Measurements from ENCODE around the gene ARHGEF2.
A peak's percentile ranks its signal among the peaks of the same experiment; 100 is the strongest.

GRCh38 chr1:155978325-155978972, at the start of gene ARHGEF2:
- peak; percentile 55 for TF ChIP-seq CTCF (IDR thresholded peaks at IDR 0.05; ENCODE audit: low read depth, low read length, poor library complexity, severe bottlenecking)
- no peak for TF ChIP-seq EZH2phosphoT487 (IDR thresholded peaks at IDR 0.05; ENCODE audit: borderline replicate concordance, low read length)
